DND-41 (cell line): ENCODE data around the gene ARHGAP6.

Experiments
- EZH2 ChIP-seq: IDR thresholded peaks from 3 replicates; pipeline ENCODE4 v1.6.1; 2012; ENCODE audit warnings: borderline replicate concordance, low read depth, mild to moderate bottlenecking, moderate library complexity, low read length, inconsistent platforms; ENCODE audit not compliant: severe bottlenecking
- TF ChIP-seq, protein P1 (sequence below): IDR thresholded peaks from 2 replicates; pipeline ENCODE4 v1.5.1; 2012; ENCODE audit warnings: borderline replicate concordance, low read length, moderate library complexity, mild to moderate bottlenecking; ENCODE audit not compliant: poor library complexity, severe bottlenecking; ENCODE audit errors: extremely low read depth

DNA sequence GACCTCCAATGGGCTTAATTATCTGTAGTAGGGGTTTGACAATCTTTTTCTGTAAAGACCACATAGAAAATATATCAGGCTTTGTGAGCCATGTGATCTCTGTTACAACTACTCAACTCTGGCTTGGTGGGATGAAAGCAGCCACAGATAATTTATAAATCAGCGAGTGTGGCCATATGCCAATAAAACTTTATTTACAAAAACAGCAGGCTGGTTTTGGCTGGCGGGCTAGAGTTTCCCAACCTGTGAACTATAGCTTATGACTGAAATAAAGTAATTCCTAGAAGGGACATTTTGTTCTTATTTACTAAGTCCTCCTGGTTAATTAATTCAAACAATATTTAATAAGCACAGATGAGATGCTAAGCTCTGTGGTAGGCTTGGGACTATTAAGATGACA is 408.4 kb downstream of the ARHGAP6 start:
- no peak for TF ChIP-seq EZH2
- TF ChIP-seq, protein P1, sequence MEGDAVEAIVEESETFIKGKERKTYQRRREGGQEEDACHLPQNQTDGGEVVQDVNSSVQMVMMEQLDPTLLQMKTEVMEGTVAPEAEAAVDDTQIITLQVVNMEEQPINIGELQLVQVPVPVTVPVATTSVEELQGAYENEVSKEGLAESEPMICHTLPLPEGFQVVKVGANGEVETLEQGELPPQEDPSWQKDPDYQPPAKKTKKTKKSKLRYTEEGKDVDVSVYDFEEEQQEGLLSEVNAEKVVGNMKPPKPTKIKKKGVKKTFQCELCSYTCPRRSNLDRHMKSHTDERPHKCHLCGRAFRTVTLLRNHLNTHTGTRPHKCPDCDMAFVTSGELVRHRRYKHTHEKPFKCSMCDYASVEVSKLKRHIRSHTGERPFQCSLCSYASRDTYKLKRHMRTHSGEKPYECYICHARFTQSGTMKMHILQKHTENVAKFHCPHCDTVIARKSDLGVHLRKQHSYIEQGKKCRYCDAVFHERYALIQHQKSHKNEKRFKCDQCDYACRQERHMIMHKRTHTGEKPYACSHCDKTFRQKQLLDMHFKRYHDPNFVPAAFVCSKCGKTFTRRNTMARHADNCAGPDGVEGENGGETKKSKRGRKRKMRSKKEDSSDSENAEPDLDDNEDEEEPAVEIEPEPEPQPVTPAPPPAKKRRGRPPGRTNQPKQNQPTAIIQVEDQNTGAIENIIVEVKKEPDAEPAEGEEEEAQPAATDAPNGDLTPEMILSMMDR: no peak
